EL (cell line): ENCODE data around the gene RNF175.

ENCODE experiments used
- DNase-seq: peaks from one replicate; pipeline ENCODE4 v3.0.0-alpha.2; 2016

Gene RNF175

DNA sequence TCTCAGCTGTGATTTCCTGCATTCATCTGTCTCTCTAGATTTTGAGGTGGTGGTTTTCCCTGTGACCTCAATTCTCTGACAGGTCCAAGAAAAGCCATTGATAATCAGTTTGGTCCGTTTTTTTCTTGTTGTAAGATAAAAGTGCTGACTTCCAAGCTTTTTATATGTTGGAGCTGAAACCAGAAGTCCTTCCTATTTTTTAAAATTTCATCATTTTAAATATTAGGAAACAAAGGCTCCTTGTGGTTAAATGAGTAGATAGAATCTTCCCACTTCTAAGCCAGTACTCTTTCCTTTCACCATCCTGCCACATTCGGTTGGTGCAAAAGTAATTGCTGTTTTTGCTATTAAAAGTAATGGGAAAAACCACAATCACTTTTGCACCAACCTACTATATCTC lies 18.3 kb downstream of the RNF175 start:
- no peak for DNase-seq

DNA sequence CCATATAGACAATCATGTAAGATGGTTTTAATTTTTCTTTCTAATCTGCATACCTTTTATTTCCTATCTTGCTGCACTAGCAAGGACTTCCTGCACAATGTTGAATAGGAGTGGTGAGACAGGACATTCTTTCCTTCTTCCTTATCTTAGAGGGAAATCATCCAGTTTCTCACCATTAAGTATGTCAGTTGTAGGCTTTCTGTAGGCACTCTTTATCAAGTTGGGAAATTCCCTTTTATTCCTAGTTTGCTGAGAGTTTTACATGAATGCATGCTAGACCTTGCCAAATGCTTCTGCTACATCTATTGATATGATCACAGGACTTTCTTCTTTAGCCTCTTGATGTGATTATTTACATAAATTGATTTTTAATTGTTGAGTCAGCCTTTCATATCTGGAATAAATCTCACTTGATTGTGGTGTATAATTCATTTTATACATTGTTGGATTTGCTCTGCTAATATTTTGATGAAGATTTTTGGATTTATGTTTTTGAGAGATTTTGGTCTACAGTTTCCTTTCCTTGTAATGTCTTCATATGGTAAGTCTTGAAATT lies 23.8 kb downstream of the RNF175 start:
- DNase-seq = no peak

DNA sequence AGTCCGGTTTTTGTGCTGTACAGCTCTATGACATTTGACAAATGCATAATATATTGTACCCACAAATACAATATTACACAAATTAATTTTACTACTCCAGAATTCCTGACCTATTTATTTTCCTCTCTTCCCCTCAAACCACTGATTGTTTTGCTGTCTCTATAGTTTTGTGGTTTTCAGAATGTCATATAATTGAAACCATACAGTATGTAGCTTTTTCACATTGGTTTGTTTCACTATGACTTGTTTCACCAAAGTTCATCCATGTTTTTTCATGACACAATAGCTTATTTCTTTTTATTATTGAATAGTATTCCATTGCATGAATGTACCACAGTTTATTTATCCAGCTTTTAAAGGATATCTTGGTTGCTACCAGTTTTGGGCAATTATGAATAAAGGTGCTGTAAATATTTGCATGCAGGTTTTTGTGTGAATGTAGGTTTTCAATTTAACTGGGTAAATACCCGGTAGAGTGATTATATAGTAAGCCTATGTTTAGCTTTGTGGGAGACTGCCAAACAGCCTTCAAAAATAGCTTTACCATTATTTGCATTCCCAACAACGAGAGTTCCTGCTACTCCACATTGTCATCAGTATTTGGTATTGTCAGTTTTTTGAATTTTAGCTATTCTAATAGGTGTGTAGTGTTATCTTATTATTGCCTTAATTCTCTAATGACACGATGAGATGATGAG lies 25.9 kb downstream of the RNF175 start:
- no peak for DNase-seq

DNA sequence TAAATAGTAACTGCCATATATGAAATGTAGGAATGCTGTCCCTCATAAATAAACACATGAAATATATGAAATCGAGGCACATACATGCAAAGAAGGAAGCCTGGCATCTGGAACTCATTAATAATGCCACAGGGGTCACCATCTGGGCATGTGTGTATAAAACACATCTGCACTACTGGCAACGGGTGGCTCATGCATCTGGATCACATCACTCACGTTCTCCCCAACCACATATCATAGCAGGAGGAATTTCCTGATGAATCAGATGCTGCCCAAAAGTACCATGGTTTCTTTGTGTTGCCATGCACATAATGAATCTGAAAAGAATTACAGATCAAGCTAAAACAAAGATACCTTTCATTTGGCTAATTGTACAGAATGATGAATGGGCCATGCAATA lies 28.6 kb downstream of the RNF175 start:
- DNase-seq = peak; percentile 65

DNA sequence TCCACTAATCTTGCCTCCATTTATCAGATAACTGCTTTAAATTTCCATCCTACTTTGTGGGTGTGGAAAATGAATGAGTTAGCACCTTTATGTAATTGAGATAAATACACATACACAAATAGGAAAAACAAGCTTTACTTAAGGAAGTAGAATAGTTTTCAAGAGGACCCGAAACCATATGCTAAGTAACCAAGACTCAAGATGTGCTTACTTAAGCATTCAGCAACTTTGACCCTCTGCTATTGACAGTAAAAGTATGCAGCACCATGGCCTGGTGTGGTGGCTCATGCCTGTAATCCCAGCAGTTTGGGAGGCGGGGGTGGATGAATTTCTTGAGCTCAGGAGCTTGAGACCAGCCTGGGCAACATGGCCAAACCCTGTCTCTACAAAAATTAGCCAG lies 29.9 kb downstream of the RNF175 start:
- no peak for DNase-seq

DNA sequence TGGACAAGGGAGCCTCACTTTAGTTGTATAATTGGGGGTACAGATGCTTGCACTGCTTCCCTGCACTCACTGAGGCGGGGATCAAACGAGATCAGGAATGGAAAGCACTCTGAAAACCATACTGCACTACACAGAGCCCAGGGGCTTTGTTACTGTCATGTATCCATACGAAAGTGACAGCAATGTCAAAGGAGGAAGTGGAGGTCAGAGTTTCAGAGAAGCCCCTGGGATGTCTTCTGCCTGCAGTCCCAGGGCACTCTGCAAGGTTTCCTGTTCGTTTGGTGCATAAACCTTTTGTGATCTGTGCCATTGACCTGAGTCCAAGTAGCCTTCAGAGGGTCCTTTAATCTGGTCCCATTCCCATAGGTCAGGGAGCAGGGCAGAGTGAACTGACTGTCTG lies 31.2 kb downstream of the RNF175 start:
- no peak for DNase-seq

DNA sequence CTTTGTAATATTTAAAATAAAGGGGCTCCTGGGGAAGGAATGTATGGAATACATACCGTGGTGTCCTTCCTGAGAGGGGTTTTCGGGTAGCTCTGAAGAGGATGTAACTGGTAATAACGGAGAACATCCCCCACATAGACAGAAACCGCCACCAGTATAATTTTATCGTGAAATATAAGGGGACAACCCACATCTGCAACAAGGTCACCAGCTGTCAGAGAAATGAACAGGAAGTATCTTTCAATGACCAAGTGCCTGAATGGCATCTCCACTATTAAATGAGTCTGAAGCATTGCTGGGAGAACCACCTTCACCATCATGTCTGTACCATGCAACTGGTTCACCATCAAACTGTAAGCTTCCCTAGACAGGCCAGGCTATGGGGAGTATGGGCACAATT lies 31.7 kb downstream of the RNF175 start:
- no peak for DNase-seq

DNA sequence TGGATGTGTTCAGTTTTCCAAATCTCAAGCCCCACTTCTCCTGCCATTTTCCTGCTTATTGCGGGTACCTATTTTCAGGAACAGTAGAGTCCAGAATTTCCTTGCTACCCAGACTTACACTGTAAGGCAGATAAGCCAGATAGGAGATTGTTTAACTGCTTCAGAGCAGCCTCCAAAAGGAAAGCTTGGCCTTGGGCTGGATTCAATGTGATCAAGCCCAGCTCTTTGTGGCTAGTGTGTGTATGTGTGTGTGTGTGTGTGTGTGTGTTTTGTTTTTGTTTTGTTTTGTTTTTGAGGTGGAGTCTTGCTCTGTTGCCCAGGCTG lies 34.0 kb downstream of the RNF175 start:
- no peak for DNase-seq

DNA sequence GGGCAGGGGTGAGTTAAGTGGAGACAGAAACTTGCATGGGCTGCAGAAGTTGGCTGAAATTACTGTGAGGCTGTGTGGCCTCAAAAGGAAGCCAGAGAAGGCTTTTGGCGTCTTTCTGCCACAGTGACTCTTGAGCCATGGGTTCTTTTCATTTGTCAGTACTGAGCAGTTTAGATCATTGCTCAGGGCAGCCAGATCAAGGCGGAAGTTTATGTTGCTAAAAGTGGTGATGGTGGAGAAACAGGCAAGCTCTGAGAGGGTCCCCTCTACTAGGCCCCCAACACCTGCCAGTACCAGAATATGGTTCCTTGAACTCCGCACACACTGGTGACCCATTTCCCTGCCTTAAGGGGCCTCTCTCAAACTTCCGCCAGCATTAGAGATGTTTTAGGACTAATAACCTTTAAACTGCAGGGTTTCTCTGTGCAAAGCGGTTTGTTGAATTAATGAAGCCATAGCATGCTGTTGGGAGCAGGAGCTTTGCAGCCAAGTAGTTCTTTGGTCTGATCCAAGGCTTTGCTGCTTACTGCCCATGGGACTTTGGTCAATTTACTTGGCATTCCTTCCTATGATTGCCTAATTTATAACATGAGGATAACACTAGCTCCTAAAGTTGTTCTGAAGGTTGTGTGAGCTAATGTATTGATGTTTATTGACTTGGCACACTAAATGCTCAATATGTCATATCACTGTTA lies 34.5 kb downstream of the RNF175 start:
- no peak for DNase-seq

DNA sequence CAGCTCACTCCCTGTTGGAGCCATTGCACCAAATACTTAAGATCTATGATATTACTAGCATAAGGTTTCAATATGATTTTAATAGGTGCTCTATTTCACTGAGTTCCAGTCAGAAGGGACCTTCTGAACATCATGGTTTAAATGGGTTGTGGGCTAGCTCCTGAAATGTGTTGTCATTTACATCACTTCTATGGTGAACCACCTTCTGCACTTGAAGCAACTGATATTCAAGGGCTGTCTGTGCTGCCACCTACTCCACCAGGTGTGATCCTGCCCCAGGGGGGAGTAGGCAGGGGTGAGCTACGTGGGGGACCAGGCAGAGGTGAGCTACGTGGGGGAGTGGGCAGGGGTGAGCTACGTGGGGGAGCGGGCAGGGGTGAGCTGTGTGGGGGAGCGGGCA lies 35.2 kb downstream of the RNF175 start:
- DNase-seq = no peak

DNA sequence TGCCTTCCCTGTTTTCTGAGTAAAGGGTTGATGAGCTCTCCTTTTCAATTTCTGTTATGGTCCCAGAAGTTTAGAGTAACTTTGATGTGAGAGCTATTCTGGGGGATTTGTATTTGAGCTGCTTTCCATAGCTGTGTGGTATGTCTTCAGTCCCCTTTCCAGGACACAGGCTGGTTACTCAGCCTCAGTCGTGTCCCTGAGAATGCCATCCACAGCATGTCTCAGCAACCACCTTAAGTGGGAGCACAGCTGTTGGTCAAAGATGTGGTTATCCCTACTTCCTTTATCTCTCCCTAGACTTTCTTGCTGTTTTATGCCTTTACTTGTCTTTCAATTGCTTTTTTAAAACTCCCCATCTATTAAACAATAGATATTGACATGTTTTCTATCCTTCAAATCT lies 37.8 kb downstream of the RNF175 start:
- no peak for DNase-seq

DNA sequence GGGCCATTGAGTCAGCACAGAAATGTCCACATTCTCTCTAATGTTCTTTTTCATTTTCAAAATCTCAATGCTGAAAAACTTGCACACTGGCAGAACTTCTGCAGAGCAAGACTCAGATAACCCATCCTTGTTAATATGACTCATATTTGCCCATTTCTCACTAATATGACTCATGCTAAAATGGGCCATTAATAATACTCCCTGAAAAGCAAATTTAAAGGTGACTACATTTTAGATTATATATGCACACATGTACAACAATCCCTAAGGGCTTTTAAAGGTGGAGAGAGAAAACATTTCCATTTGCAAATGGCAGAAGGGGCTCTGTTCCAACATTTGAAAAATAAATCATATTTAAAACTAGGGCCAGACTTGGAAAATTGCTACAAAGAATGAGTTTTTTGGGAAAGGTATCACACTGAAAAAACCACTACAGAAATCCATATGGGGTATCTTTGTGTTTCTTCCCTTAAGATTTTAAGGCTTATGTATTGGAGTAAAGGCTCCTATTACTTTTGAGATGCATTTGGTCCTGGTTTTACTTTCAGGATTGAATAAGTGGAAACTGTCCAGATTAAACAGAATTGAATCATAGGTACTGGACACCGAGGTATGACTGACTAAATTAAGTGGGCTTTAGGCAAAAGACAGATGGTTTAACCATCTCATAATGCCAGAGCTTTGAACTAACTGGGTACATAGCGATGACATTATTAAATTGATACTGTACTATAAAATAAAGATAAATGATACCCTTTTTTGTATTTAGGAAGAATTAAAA lies 45.8 kb downstream of the RNF175 start:
- no peak for DNase-seq

DNA sequence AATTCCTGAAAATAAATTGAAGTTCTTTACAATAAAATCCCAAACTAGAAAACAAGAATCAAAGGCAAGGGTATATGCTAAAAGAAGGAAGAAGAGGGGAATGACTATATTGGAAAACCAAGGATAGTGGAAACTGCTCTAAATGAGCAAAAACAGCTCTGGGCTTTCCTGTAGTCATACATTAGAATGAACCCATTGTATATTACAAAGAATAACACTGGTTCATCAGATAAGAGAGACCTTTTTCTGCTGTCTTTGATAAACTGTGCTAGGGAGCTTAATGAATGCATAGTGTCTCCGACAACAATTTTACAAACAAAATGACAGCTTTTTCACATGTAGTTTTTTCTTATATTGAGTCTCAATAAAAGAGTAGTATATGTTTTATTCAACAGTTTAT lies 49.1 kb downstream of the RNF175 start:
- no peak for DNase-seq

DNA sequence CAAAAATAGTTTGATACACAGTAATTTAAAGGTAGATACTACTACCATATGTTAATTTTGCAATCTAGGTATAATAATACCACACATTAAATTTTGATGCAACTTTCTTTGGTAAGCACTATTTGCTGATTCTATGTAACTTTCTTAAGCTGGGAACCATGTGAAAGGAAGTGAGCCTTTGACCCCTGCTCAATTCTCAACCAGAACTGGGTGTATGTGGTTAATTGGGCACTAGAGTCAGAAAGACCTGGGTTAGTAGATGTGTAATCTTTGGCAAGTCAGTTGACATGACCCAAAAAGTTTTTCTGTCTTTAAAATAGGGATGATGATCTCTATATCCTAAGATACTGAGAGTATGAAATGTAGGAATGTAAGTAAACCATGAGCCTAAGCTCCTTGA lies 53.3 kb downstream of the RNF175 start:
- DNase-seq = no peak

DNA sequence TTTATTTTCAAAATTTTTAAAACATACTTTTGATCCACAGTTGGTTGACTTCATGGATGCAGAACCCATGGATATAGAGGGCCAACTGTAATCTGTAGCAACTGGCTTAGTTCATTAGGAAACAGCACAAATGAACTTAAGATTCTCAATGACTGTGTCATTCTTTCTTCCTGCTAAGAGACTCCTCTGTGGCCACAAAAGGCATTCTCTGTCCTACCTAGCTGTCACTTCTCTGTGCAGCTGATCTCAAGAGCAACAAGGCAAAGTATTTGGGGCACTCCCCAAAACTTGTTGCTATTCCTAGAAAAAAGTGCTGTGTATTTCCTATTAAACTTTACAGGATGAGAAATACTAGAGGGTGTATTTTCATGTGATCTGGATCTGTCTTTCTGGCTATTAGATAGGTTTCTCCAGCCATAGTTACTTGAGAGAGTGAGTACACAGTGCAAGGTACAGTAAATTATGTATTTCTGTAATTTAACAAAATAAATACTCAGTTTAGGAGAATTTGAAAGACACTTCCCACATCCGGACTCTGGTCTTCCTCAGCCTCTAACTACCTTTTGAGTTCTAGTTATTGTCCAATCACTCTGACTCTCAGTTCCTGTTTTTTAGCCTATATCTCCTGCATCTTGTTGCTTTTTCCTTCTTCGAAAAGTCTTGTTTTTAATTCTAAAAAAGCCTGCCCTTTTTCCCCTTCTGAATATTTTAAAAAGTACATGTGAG lies 53.9 kb downstream of the RNF175 start:
- DNase-seq = no peak

DNA sequence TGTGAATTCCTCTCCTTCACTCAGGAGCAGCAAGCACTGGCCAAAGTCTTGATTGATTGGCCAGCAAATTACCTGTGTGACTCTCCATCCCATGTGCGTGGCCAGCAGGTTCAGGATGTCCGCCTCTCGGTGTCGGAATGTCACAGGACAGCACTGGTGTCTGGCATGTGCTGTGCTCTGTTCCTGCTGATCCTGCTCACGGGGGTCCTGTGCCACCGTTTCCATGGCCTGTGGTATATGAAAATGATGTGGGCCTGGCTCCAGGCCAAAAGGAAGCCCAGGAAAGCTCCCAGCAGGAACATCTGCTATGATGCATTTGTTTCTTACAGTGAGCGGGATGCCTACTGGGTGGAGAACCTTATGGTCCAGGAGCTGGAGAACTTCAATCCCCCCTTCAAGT lies 55.3 kb downstream of the RNF175 start:
- no peak for DNase-seq

DNA sequence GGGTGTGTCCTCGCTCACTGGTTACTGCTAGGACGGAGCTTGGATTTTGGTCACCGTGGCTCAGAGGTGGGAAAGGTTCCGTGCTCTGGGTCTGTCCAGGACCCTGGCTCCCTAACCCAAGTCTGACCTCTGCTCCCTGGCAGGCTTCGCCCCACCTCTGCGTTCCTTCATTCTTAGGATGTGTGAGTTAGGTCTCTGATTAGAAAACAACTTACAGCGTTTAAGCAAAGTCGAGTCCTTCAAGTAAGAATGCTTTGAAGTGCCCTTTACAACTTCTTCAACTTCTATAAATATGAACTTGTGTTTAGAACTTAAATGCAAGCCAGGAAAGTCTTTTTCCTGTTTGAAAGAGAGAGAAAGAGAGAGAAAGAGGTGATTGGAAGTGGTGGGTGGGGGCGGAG lies 74.9 kb downstream of the RNF175 start:
- DNase-seq = no peak

DNA sequence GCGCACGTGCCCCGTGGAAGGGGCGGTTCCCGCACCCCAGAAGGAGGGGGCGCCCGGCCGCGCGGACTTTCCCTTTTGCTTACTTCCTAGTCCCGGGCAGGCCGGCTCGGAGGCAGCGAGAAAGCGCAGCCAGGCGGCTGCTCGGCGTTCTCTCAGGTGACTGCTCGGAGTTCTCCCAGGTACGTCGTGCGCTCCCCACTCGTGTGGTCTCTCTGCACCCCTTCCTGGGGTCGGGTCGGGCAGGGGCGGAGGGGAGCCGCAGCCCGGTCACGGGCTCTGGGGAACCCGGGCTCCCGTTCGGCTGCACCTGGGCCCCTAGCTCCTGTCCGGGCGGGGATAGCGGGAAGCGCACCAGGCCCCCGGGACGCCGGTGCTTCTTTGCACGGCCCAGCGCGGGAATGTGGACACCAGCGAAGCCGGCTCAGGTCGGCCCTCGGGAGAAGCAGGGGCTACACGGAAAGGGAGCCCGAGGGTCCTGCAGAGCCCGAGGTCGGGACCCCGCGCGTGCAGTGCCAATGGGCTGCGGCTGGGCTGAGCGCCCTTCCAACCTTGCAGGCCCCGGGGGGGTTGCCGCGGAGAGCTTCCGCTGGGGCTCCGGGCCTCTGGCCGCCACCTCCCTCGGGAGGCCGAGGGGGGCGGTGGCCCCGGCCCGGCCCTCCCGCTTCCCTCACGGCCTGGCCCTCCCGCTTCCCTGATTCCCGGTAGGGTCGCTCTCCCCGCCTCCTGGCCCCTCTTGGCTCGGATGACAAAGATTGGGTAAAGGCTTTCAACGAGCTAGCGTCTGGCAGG lies 75.4 kb downstream of the RNF175 start, which contains the start of gene TLR2:
TLR2 (plus strand) TSS at position 99 of the 789 bp plus-strand sequence. CDS start 18,628 bp downstream, outside the sequence.
- no peak for DNase-seq

DNA sequence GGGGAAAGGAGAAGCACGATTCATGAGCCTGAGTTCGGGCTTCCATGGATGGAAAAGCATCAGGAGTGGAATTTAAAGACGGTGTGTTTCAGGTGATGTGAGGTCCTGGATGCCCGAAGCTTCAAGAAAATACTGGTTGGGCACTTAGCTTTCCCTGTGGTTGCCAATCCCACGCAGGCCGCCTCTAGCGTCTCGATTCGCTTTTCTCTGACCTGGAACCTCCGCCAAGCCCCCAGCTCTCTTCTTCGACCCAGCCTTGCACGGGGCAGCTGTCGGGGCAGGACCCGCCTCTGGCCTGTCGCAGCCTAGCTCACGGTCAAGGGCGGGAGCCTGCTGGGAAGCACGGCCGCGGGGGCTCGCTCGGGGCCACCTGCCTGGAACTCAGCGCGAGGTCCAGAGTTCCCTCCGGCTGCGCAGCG lies 76.1 kb downstream of the RNF175 start:
- DNase-seq = no peak

DNA sequence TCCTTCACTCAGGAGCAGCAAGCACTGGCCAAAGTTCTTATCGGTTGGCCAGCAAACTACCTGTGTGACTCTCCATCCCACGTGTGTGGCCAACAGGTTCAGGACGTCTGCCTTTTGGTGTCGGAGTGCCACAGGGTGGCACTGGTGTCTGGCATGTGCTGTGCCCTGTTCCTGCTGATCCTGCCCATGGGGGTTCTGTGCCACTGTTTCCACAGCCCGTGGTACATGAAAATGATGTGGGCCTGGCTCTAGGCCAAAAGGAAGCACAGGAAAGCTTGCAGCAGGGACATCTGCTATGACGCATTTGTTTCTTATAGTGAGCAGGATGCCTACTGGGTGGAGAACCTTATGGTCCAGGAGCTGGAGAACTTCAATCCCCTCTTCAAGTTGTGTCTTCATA lies 80.3 kb downstream of the RNF175 start:
- DNase-seq = no peak

DNA sequence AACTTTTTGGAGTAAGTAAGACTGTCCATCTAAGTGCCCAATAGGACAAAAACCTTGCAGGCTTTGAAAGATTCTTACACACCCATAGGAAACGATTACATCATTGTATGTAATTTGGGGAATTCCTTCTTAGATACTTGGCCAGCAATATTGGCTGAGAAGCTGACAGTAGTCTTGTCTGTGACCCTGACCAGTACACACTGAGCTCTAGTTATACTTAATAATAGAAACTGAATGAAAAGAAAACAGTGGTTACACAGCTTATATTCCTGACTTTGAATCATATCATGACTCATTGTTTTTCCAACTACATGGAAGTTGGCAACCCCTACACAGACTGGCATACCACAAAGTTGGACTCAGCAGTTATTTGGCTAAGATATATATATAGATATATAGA lies 82.8 kb downstream of the RNF175 start:
- peak; percentile 75 for DNase-seq

DNA sequence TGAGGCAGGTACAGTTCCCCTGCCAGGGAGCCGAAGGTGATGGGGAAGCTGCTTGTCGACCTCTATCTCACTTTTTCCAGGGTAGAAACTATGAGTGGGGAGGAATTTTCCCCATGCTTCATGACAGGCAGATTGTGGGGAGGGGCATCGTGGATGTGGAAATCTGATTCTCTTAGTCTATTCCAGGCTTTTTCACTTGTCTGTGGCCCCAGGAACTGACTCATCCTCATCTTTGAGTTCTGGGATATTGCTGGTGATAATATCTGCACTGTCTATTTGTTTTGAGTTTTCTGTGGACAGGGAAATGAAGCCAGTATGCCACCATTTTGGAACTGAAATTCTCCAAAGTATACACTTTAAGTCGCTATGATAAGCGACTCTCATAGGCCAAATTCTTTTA lies 83.3 kb downstream of the RNF175 start:
- peak; percentile 31 for DNase-seq
